Measurements from ENCODE around the gene MAN1A2. TPM values are rescaled to one million over a fixed set of nuclear protein-coding genes. Genes with fewer than 3 reads are reported as not detected.

Gene MAN1A2
- polyA plus RNA-seq, 1 donor from 2014 or later = 25.0 TPM

DNA sequence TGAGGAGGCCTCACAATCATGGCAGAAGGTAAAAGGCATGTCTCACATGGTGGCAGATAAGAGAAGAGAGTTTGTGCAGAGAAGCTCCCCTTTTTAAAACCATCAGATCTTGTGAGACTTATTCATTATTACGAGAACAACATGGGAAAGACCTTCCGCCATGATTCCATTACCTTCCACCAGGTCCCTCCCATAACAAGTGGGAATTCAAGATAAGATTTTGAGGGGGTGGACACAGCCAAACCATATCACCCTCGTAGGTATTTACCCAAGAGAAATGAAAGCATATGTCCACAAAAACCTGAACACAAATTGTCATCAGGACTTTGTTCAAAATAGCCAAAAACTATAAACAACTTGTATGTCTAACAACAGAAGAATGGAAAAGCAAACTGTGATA lies 192.7 kb downstream of the MAN1A2 start:
- no peaks in the 10 kb centered on the region for H4K20me1 ChIP-seq (ENCODE audit: insufficient read depth)
- H3K27me3 ChIP-seq (ENCODE audit: insufficient read depth, low read depth, low read length) = no peaks in the 10 kb centered on the region
- no peaks in the 10 kb centered on the region for H3K36me3 ChIP-seq (ENCODE audit: insufficient read depth, low read length)
- no peaks in the 10 kb centered on the region for H3K9me2 ChIP-seq (ENCODE audit: insufficient read depth, low read length)
- no peak overlapping the region for H3K4me2 ChIP-seq (ENCODE audit: low read length)
- H3K9ac ChIP-seq (ENCODE audit: low read length) = no peak overlapping the region
- no peak overlapping the region for H2AFZ ChIP-seq (ENCODE audit: low read depth, low read length)
- H3K4me3 ChIP-seq (ENCODE audit: low read length) = no peak overlapping the region
- no peaks in the 10 kb centered on the region for H3K9me3 ChIP-seq (ENCODE audit: low read length)
- H3F3A ChIP-seq (ENCODE audit: insufficient read depth, low read length, poor library complexity, severe bottlenecking) = no peaks in the 10 kb centered on the region
- TF ChIP-seq EP300 (conservative IDR thresholded peaks at IDR 0.05; ENCODE audit: poor library complexity, severe bottlenecking) (no peak), TAF1 (IDR thresholded peaks at IDR 0.05; ENCODE audit: low read depth) (no peak), MXI1 (conservative IDR thresholded peaks at IDR 0.05; ENCODE audit: poor library complexity, severe bottlenecking) (no peak), RAD21 (conservative IDR thresholded peaks at IDR 0.05) (no peak), SMC3 (conservative IDR thresholded peaks at IDR 0.05; ENCODE audit: poor library complexity) (no peak), EZH2 (IDR thresholded peaks at IDR 0.05; ENCODE audit: borderline replicate concordance, insufficient read depth, low read length, poor library complexity, severe bottlenecking) (no peak), POLR2AphosphoS5 (IDR thresholded peaks at IDR 0.05) (no peak)
- TF ChIP-seq, protein P1, sequence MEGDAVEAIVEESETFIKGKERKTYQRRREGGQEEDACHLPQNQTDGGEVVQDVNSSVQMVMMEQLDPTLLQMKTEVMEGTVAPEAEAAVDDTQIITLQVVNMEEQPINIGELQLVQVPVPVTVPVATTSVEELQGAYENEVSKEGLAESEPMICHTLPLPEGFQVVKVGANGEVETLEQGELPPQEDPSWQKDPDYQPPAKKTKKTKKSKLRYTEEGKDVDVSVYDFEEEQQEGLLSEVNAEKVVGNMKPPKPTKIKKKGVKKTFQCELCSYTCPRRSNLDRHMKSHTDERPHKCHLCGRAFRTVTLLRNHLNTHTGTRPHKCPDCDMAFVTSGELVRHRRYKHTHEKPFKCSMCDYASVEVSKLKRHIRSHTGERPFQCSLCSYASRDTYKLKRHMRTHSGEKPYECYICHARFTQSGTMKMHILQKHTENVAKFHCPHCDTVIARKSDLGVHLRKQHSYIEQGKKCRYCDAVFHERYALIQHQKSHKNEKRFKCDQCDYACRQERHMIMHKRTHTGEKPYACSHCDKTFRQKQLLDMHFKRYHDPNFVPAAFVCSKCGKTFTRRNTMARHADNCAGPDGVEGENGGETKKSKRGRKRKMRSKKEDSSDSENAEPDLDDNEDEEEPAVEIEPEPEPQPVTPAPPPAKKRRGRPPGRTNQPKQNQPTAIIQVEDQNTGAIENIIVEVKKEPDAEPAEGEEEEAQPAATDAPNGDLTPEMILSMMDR (IDR thresholded peaks at IDR 0.05; ENCODE audit: poor library complexity, severe bottlenecking) = no peak
- TF ChIP-seq, protein P2, sequence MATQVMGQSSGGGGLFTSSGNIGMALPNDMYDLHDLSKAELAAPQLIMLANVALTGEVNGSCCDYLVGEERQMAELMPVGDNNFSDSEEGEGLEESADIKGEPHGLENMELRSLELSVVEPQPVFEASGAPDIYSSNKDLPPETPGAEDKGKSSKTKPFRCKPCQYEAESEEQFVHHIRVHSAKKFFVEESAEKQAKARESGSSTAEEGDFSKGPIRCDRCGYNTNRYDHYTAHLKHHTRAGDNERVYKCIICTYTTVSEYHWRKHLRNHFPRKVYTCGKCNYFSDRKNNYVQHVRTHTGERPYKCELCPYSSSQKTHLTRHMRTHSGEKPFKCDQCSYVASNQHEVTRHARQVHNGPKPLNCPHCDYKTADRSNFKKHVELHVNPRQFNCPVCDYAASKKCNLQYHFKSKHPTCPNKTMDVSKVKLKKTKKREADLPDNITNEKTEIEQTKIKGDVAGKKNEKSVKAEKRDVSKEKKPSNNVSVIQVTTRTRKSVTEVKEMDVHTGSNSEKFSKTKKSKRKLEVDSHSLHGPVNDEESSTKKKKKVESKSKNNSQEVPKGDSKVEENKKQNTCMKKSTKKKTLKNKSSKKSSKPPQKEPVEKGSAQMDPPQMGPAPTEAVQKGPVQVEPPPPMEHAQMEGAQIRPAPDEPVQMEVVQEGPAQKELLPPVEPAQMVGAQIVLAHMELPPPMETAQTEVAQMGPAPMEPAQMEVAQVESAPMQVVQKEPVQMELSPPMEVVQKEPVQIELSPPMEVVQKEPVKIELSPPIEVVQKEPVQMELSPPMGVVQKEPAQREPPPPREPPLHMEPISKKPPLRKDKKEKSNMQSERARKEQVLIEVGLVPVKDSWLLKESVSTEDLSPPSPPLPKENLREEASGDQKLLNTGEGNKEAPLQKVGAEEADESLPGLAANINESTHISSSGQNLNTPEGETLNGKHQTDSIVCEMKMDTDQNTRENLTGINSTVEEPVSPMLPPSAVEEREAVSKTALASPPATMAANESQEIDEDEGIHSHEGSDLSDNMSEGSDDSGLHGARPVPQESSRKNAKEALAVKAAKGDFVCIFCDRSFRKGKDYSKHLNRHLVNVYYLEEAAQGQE (IDR thresholded peaks at IDR 0.05; ENCODE audit: borderline replicate concordance) = no peak
- H3K79me2 ChIP-seq (replicated peaks; ENCODE audit: insufficient read depth, low read length) = no peaks in the 10 kb centered on the region
- no peak overlapping the region for H3K27ac ChIP-seq (ENCODE audit: low read length)

DNA sequence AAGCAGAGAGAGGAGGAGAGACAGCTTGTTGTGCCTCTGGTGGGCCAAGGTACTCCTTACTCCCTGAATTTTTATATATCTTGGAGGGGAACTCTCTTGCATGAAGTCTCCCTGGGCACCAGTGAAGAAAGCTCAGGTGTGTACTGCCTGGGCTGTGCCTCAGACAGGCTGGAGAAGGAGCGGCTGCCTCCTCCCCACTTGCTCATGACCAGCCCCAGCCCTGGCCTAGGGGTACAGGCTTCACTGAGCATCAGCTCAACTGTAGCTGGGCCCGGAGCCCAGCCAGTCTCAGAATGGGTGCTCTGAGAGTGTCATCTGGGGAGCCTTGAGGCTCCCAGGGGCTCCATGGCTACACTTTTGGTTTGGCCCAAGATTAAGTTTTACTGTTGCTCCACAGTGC lies 193.8 kb downstream of the MAN1A2 start:
- H4K20me1 ChIP-seq (ENCODE audit: insufficient read depth) = no peaks in the 10 kb centered on the region

More for the DNA sequence above, 193.8 kb downstream of the MAN1A2 start:
- no peak overlapping the region for H3K4me3 ChIP-seq (ENCODE audit: low read length)
- no peak overlapping the region for H3K9ac ChIP-seq (ENCODE audit: low read length)
- H3K9me2 ChIP-seq (ENCODE audit: insufficient read depth, low read length) = no peaks in the 10 kb centered on the region
- TF ChIP-seq EZH2 (IDR thresholded peaks at IDR 0.05; ENCODE audit: borderline replicate concordance, insufficient read depth, low read length, poor library complexity, severe bottlenecking) (no peak), EP300 (conservative IDR thresholded peaks at IDR 0.05; ENCODE audit: poor library complexity, severe bottlenecking) (no peak), TAF1 (IDR thresholded peaks at IDR 0.05; ENCODE audit: low read depth) (no peak), SMC3 (conservative IDR thresholded peaks at IDR 0.05; ENCODE audit: poor library complexity) (no peak), POLR2AphosphoS5 (IDR thresholded peaks at IDR 0.05) (no peak), MXI1 (conservative IDR thresholded peaks at IDR 0.05; ENCODE audit: poor library complexity, severe bottlenecking) (no peak), RAD21 (conservative IDR thresholded peaks at IDR 0.05) (no peak)
- TF ChIP-seq, protein P1 (IDR thresholded peaks at IDR 0.05; ENCODE audit: poor library complexity, severe bottlenecking) = no peak
- TF ChIP-seq, protein P2 (IDR thresholded peaks at IDR 0.05; ENCODE audit: borderline replicate concordance) = no peak
- H3K9me3 ChIP-seq (ENCODE audit: low read length) = no peaks in the 10 kb centered on the region
- no peaks in the 10 kb centered on the region for H3F3A ChIP-seq (ENCODE audit: insufficient read depth, low read length, poor library complexity, severe bottlenecking)
- no peaks in the 10 kb centered on the region for H3K79me2 ChIP-seq (replicated peaks; ENCODE audit: insufficient read depth, low read length)
- no peak overlapping the region for H2AFZ ChIP-seq (ENCODE audit: low read depth, low read length)
- H3K27ac ChIP-seq (ENCODE audit: low read length) = no peak overlapping the region
- H3K4me2 ChIP-seq (ENCODE audit: low read length) = no peak overlapping the region
- no peaks in the 10 kb centered on the region for H3K36me3 ChIP-seq (ENCODE audit: insufficient read depth, low read length)
- no peaks in the 10 kb centered on the region for H3K27me3 ChIP-seq (ENCODE audit: insufficient read depth, low read depth, low read length)
